GM03348 (cell line): ENCODE results near the gene SULT1A1.
"Not testable (repeated sequence)": the region's sequence is repeated elsewhere in the genome, so short reads cannot be mapped to it uniquely, and the experiment has no call there.

Experiments
- DNase-seq: peaks from one replicate; pipeline ENCODE4 v3.0.0; 2012; ENCODE audit warnings: low spot score

Gene SULT1A1

GRCh38 chr16:28608496-28608808, 1.4 kb downstream of the SULT1A1 start:
- not testable (repeated sequence) for DNase-seq

GRCh38 chr16:28607681-28608495, 2.0 kb downstream of the SULT1A1 start:
- DNase-seq = not testable (repeated sequence)

GRCh38 chr16:28607116-28607623, 2.7 kb downstream of the SULT1A1 start:
- DNase-seq = no peak

DNA sequence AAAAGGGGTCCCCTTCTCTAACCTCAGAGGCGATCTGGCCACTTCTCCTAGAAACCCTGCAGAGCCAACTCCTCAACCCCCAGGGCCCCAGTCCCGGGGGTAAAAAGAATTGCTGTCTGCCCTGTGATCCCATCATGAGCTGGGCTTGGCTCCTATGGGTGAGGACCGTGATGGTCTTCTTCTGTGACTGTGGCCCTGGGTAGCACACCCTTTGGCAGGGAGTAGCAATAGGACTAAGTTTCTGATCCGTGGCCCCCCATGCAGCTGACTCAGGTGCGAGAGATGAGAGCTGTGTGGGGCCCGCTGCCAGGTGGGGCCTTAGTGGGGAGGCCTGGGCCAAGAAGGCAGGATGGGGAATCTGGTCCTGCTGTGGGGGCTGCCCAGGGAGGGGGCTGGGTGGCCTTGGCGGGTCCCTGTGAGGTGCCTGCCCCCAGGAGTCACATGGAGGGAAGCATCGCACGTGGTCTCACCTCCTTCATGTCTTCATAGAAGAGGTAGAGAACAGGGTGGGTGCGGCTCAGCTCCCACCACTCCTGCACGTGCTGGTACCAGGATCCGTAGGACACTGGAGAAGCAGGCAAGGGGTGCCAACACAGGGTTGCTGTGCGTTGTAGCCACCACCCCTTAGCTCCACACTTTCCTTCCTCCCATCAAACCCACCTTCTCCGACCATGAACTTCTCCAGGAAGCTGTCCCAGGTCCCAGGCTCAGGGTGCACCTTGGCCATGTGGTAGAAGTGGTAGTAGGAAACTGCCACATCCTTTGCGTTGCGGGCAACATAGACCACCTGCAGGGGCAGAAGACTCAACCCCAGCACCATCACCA, 3.3 kb downstream of the SULT1A1 start:
- no peak for DNase-seq

DNA sequence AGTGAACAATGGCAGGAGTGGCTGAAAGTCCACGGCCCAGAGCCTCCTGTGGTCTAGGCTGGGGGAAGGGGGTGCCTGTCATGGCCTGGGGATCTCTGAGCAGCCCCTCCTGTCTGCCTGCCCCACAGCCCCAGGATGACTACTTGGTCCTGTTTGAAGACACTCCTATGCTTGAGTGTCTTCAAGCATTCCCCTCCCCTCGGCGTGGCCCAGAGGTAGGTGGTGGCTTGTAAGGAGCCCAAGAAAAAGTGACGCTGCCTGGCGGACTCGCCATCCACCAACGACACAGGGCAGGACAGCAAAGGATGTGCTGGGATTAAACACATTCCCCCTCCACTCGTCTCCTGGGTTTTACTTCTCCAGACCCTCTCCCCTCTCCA, 5.7 kb downstream of the SULT1A1 start:
- DNase-seq = no peak

DNA sequence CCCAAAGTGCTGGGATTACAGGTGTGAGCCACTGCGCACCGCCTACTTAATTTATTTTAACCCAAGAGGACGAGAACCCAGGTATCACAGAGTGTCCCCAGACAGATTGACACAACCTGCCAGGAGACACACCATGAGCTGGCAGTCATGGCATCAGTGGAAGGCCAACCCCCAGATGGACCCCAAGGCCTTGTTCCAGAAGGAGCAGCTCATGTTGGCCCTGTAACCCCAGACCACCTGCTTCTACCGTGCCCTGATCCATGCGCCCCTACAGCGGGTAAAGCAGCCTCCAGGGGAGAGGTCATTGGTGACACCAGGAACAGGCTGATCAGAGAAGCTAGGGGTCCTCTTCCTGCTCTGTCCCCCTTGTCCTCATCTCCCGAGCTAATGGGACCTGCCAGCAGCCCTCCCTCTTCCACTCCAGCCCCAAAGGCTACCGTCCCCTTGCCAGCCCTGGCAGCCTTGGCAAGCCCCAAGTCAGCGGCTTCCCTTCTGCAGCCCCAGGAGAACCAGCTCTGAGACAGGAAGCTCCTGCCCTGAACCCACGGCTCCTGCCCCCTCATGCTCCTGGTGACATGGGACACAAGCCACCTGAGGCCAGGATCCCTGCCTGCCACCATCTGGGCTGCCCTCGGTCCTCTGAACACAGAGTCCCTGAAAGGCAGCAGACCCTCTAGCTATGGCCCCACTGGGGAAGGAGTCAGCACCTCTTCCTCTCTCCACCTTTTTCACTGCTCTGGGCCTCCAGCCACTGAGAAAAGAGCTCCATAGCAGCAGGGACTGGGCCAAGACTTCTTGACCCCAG, 6.3 kb downstream of the SULT1A1 start:
- no peak for DNase-seq

DNA sequence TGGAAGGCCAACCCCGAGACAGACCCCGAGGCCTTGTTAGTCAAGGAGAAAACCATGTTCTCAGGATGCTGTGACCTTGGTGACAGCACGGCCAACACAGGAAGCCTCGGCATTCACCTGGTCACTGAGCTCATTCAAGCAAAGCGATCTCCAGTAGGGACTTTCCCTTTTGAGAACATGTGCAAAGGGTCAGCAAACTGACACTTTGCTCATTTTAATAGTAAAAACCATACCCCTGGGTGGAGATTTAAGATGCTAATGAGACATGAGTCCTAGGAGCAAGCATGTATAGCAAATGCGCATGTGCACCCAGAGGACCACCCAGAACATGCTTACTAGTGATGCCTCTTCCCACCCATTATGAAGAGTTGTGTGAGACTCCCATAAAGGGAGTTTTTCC, 7.3 kb downstream of the SULT1A1 start:
- no peak for DNase-seq

DNA sequence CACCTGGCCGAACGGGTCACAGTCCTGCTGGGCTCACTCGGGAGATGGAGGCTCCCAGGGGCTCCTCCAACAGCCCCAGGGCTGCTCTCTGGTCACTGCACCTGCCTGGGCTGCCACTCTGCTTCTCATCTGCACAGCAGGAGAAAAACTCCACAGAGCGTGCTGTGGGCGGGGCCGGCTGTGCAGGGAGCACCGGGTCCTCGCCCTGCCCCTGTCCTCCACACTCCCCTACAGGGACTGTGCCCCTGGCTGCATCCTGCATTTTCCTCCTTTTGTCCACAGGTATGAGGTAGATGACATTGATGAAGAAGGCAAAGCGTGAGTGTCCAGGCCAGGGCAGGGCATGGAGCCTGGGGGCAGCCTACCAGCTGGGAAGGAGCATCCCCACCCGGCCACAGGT, 7.8 kb downstream of the SULT1A1 start:
- not testable (repeated sequence) for DNase-seq

- DNase-seq = not testable (repeated sequence)
Measured at GRCh38 chr16:28601589-28601988, 8.3 kb downstream of the SULT1A1 start.

DNA sequence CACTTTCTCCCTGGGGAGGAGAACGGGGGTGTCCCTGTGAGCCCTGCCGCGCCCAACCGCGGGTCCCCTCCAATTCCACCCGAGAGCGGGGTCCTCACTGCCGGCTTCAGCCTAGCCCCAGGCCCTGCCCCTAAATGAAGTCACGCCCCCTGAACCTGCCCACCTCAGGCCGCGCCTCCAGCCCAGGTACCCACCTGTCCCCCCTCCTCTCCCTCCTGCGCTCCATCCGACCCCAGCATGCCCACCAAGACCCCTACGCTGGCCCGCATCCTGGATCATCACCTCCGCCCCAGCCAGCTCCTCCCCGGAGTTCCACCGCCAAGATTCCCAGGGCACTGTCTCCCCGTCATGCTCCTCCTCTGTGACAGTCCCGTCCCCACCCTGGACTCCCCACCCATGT, 8.9 kb downstream of the SULT1A1 start:
- DNase-seq = not testable (repeated sequence)

DNA sequence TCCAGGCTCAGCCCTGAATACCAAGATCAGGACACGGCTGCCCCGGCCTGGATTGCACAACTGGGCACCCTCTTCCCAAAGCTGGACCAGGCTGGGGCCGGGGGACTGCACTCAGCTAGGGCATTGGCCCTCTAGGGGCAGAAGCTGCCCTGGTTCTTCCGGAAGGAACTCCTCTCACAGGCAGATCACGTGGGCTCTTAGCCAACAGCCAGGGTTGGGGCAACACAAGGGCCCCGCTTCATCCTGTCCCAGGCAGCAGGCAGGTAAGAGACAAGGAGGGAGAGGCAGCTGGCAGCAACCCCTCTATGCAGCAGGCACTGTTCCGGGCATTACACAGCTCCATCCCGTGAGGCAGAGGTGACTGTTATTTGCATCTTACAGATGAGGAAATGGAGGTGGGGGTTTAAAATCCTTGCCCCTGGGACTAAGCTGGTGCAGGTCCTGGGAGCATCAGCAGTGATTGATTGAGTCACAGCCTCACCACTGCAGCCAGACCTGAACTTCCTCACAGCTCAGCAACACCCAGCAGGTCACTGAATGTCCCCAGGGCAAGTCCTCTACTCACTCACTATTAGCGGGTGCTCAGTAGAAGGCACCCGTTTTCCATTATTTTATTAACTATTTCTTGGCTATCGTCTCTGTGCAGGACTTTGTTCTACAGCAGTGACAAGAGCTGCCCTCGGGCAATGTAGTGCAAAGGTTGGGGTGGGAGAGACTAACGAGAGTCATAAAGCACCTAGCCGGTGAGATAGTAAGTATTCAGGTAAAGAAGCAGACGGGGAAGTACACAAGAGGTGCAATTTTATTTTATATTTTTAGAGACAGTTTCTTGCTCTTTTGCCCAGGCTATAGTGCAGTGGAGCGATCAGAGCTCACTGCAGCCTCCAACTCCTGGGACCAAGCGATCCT, 10.2 kb downstream of the SULT1A1 start:
- DNase-seq = not testable (repeated sequence)

GRCh38 chr16:28597692-28598261, 12.1 kb downstream of the SULT1A1 start:
- no peak for DNase-seq

DNA sequence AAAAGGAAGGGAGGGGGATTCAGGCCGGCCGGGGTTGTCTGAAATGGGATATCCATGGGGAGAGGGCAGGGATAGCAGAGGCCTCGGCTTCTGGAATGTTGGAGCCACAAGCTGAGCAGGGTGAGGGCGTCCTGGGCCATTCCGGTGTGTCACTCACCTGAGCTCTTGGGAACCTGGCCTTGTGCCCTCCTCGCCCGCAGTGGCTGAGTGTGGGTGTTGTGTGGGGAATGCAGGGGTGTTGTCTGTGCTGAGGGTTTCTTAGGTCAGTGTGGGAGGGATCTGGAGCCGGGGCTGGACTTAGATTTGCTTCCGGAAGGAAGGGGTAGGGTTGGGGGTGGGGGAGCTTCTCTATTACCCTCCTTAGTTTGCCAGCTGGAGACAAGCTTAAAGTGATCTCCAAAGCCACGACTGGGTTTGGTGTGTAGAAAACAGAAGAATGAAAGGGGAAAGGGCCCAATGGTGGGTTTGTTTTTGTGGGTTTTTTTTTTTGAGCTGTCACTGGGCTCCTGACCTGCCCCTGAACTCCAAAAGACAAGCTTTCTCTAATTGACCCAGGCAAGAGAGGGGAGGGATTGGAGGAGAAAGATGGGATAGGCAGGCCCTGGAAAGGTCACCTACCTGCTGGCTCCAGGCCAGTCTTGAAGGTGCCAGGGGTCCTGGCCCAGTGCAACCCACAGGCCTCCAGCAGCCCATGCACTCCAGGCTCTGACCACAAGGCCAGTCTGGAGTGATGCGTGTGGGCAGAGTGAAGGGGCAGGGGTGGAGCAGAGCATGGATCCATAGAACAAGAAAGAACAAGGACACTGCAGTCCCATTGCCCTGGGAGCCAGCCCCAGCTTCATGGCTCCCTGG, 12.8 kb downstream of the SULT1A1 start, which contains the start of gene SULT1A2:
SULT1A2 (minus strand) TSS at position 211 of the 852 bp plus-strand sequence. CDS start 1,120 bp downstream, outside the sequence.
- DNase-seq = no peak

DNA sequence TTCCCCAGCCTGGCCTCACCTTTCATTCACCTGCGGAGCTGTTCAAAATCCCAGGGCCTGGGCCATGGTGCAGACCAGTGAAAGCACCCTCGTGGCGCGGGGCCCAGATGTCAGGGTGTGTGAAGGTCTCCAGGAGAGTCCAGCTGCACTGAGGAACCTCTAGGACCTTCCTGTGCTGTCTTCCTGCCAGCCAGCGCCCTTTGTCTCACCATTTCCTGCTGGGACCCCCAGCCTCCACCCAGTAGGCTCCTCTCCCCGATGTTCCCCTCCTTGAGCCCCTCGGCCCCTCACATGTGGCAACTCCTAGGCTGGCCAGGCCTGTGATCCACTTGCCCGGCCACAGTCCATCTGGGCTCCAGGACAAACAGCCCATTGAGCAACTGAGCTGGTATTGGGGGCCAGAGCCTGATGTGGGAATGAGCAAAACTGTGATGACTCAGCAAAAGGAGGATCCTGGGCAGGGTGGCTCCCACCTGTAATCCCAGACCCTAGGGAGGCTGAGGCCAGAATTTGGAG, 13.7 kb downstream of the SULT1A1 start:
- DNase-seq = no peak

- not testable (repeated sequence) for DNase-seq
Measured at GRCh38 chr16:28595451-28595850, 14.4 kb downstream of the SULT1A1 start.

DNA sequence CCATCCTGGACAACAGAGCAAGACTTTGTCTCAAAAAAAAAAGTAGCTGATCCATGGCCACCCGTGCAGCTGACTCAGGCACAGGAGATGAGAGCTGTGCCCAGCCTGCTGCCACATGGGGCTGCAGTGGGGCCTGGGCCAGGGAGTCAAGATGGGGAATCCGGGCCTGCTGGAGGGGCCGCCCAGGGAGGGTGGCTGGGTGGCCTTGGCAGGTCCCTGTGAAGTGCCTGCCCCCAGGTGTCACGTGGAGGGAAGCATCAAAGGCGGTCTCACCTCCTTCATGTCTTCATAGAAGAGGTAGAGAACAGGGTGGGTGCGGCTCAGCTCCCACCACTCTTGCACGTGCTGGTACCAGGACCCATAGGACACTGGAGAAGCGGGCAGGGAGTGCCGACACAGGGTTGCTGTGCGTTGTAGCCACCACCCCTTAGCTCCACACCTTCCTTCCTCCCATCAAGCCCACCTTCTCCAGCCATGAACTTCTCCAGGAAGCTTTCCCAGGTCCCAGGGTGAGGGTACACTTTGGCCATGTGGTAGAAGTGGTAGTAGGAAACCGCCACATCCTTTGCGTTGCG, 16.8 kb downstream of the SULT1A1 start:
- no peak for DNase-seq

DNA sequence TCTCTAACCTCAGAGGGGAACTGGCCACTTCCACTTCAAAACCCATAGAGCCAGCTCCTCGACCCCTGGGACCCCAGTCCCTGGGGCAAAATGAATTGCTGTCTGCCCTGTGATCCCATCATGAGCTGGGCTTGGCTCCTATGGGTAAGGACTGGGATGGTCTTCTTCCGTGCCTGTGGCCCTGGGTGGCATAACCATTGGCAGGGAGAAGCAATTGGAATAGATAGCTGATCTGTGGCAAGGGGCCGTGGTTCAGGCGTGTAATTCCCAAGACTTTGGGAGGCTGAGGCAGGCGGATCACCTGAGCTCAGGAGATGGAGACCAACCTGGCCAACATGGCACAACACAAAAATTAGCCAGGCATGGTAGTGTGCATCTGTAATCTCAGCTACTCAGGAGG, 17.3 kb downstream of the SULT1A1 start:
- DNase-seq = no peak

DNA sequence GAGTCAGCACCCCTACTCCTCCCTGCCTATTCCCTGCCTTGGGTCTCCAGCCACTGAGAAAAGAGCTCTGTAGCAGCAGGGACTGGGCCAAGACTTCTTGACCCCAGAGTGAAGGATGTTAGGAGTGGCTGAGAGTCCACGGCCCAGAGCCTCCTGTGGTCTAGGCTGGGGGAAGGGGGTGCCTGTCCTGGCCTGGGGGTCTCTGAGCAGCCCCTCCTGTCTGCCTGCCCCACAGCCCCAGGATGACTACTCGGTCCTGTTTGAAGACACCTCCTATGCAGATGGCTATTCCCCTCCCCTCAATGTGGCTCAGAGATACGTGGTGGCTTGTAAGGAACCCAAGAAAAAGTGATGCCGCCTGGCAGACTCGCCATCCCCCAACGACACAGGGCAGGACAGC, 18.5 kb downstream of the SULT1A1 start:
- DNase-seq = no peak
